ENCODE results near the gene WASF3.
"Not testable (repeated sequence)": the region's sequence is repeated elsewhere in the genome, so short reads cannot be mapped to it uniquely, and the experiment has no call there.

WASF3 gene

GRCh38 chr13:26719356-26719945 is 162.0 kb downstream of the WASF3 start:
- no peak for DNase-seq (ENCODE audit: low read depth)

DNA sequence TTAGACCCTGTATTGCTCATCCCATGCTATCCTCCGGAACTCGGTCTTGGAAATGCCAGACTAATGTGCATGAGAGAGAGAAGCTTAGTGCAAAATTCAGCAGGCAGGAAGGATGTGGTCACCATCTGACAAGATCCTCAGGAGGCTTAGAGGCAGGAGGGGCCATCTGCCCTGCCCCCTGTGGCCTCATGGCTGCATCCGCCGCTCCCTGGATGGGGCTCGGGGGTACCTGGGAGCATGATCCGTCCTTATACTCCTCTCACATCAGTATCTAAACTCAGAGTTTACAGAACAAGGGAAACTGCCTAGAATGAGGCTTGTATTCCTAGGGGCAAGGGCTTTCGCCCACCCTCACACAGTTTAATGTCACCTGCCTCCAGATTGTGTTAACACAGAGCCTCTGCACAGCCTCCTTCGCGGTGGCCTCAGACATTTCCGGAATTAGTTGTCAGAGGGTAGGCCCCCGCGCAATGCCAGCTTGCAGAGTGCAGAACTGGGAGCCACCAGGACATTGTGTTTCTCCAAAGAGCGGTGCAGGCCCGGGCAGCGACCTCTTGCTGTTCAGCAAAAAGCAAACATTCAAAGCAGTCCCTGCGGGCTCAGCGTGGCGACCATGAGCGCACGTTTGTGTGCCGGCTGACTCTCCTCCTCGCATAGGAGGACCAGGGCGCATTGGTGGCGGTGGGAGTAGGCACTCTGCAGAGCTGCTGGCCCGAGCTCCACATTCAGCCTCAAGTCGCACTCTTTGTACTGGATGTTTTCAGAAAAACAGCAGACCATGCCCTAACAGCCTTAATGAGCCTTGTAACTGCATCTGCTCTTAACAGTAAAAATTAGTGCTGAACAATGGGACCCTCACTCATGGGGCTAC is 164.0 kb downstream of the WASF3 start:
- DNase-seq (ENCODE audit: low read depth) = no peak

DNA sequence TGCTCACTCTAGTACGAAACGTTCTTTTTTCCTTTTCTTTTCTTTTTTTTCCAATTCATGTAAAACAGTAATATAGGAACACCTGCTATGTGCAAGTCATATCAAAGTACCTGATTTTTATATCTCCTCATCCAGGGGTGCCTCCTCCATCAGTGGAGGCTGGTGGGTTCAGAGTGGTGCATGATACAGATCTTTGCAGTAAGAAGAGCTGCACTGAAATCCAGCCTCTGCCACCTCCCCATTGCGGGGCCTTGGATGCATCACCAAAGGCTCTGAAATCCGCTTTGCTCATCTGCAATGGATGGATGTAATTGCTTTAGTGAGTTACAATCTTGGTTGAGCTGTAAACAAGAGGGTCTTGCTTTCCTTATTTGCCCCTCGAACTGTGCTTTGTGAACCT is 164.8 kb downstream of the WASF3 start:
- DNase-seq (ENCODE audit: low read depth) = no peak

- DNase-seq (ENCODE audit: low read depth) = not testable (repeated sequence)
Observed at GRCh38 chr13:26723620-26724019, 166.1 kb downstream of the WASF3 start.

DNA sequence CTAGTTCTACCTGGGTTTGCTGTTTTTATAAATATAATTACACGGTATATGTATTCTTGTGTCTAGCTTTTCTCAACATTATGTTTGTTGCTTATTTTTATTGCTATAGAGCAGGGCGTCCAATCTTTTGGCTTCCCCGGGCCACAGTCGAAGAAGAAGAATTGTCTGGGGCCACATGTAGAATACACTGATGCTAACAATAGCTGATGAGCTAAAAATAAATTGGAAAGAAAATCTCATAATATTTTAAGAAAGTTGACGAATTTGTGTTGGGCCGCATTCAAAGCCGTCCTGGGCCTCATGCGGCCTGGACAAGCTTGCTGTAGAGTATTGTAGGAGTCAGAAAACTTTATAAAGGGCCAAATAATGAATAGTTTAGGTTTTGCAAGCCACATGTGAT is 169.2 kb downstream of the WASF3 start:
- DNase-seq (ENCODE audit: low read depth) = no peak

- no peak for DNase-seq (ENCODE audit: low read depth)
Observed at GRCh38 chr13:26727122-26727521, 169.6 kb downstream of the WASF3 start.

GRCh38 chr13:26727633-26728032 is 170.2 kb downstream of the WASF3 start:
- no peak for DNase-seq (ENCODE audit: low read depth)

DNA sequence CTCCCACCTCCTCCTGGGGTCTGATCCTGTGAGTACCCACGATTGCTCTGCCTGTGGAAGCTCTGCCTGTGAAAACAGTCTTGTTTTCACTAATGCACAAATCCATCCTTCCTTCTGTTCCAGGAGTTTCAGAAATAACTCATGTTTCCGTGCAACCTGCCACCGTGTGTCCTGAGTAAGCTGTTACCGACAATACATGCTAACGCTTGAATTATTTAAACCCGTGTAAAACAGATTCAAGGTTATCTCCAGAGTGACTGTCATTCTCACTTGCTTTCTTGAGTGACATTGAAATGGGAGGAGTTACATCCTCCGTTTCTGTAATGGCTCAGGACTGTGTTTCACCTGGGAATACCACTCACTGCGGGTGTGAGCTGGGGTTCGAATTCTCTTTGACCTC is 178.2 kb downstream of the WASF3 start:
- no peak for DNase-seq (ENCODE audit: low read depth)
